Right atrium auricular region (tissue), 2 donors: ENCODE measurements around the gene FIG4. TPM values are rescaled to one million over a fixed set of nuclear protein-coding genes. Genes with fewer than 3 reads are reported as not detected.
A peak's percentile ranks its signal among the peaks of the same experiment; 100 is the strongest.
"Not testable (repeated sequence)": the region's sequence is repeated elsewhere in the genome, so short reads cannot be mapped to it uniquely, and the experiment has no call there.

Experiments
- DNase-seq: peaks from one replicate; pipeline ENCODE4 v3.0.0-alpha.2; 2019; ENCODE audit warnings: low spot score
- H3K27ac ChIP-seq, 2 donors: fragments of 200-600 bp; sonication (generic); 1 replicate in 1 of 2; 2 replicates in 1 of 2; pipeline ENCODE4 v1.5.1; 2016 to 2019
- H3K27me3 ChIP-seq, 2 donors: fragments of 200-600 bp; sonication (generic); one replicate each; pipeline versions ENCODE4 v1.5.1 to v1.6.0; 2017 to 2019
- H3K36me3 ChIP-seq: fragments of 200-600 bp; sonication (generic); one replicate; pipeline ENCODE4 v1.5.1; 2016
- H3K4me1 ChIP-seq, 2 donors: fragments of 200-600 bp; sonication (generic); one replicate each; pipeline versions ENCODE4 v1.5.1 to v1.6.0; 2017 to 2019
- H3K4me3 ChIP-seq, 2 donors: fragments of 200-600 bp; sonication (generic); 1 replicate in 1 of 2; 2 replicates in 1 of 2; pipeline ENCODE4 v1.5.1; 2017 to 2019; ENCODE audit warnings: mild to moderate bottlenecking in 1 of 2, moderate library complexity in 1 of 2
- H3K9me3 ChIP-seq, 2 donors: fragments of 200-600 bp; sonication (generic); one replicate each; pipeline ENCODE4 v1.5.1; 2019
- CTCF ChIP-seq, 2 donors: fragments of 200-600 bp; sonication (generic); IDR thresholded peaks; one replicate each; pipeline ENCODE4 v1.5.1; 2019; ENCODE audit warnings: antibody characterized with exemption in 2 of 2
- total RNA-seq, 2 donors: library from RNA; depleted of rRNA; stranded (reverse); fragments of >200 nt; gene quantifications; one replicate each; pipeline ENCODE4 v1.1.0, GENCODE V29; 2016

FIG4 gene
- total RNA-seq, 2 donors from 2014 or later, result 6.2 to 9.6 TPM

- Histone ChIP-seq H3K36me3 (no peaks in the 10 kb centered on the region), H3K27ac (no peak overlapping the region), H3K4me1 (no peaks in the 10 kb centered on the region), H3K4me3 (no peak overlapping the region), H3K9me3 (no peaks in the 10 kb centered on the region), H3K27me3 (no peaks in the 10 kb centered on the region)
- DNase-seq, result no peak
- TF ChIP-seq CTCF (IDR thresholded peaks at IDR 0.05), result no peak
These were observed 12.9 kb upstream of the FIG4 start for GRCh38 chr6:109678240-109678639.

- H3K4me1 ChIP-seq, H3K36me3 ChIP-seq, H3K27me3 ChIP-seq, H3K9me3 ChIP-seq, H3K4me3 ChIP-seq, H3K27ac ChIP-seq, DNase-seq: not testable (repeated sequence)
These were observed 12.2 kb upstream of the FIG4 start for GRCh38 chr6:109678661-109679505.

- Histone ChIP-seq H3K4me3 (no peak overlapping the region), H3K27ac (peak overlapping the region; percentile 22 to 62), H3K9me3 (no peaks in the 10 kb centered on the region), H3K4me1 (peaks cover 0 to 14% of the 10 kb centered on the region in 2 donors), H3K36me3 (no peaks in the 10 kb centered on the region), H3K27me3 (no peaks in the 10 kb centered on the region)
- no peak for DNase-seq
- TF ChIP-seq CTCF (IDR thresholded peaks at IDR 0.05), result no peak
These were observed 4.4 kb upstream of the FIG4 start for GRCh38 chr6:109686566-109687265.

GRCh38 chr6:109687271-109687761 is 3.8 kb upstream of the FIG4 start:
- Histone ChIP-seq H3K36me3 (no peaks in the 10 kb centered on the region), H3K4me3 (no peak overlapping the region), H3K9me3 (no peaks in the 10 kb centered on the region), H3K27me3 (no peaks in the 10 kb centered on the region), H3K27ac (peak overlapping the region; percentile 22 to 62), H3K4me1 (peaks cover 0 to 20% of the 10 kb centered on the region in 2 donors)
- TF ChIP-seq CTCF (IDR thresholded peaks at IDR 0.05), result no peak
- peak; percentile 65 for DNase-seq

- Histone ChIP-seq H3K4me3 (peak overlapping the region; percentile 66 to 72), H3K4me1 (peaks cover 0 to 20% of the 10 kb centered on the region in 2 donors), H3K27me3 (no peaks in the 10 kb centered on the region), H3K36me3 (no peaks in the 10 kb centered on the region), H3K27ac (peak overlapping the region; percentile 83 to 94), H3K9me3 (no peaks in the 10 kb centered on the region)
- no peak for DNase-seq
- no peak for TF ChIP-seq CTCF (IDR thresholded peaks at IDR 0.05)
These were observed 741 bp upstream of the FIG4 start for GRCh38 chr6:109690373-109690736.

GRCh38 chr6:109693111-109693510 is 2.0 kb downstream of the FIG4 start:
- no peak for DNase-seq
- H3K4me3 ChIP-seq, result no peak overlapping the region
- peaks cover 0 to 20% of the 10 kb centered on the region in 2 donors for H3K4me1 ChIP-seq
- no peaks in the 10 kb centered on the region for H3K27me3 ChIP-seq
- TF ChIP-seq CTCF (IDR thresholded peaks at IDR 0.05), result no peak
- H3K36me3 ChIP-seq, result no peaks in the 10 kb centered on the region
- H3K9me3 ChIP-seq, result no peaks in the 10 kb centered on the region
- H3K27ac ChIP-seq, result no peak overlapping the region
